GM10266 (cell line): ENCODE measurements around the gene CMSS1.

ENCODE experiments used
- DNase-seq: peaks from one replicate; pipeline ENCODE4 v3.0.0; 2012; ENCODE audit errors: extremely low spot score
- CTCF ChIP-seq: IDR thresholded peaks from 2 replicates; pipeline ENCODE4 v1.5.1; 2012; ENCODE audit warnings: mild to moderate bottlenecking, low read depth; ENCODE audit not compliant: control insufficient read depth, insufficient read depth; ENCODE audit errors: missing control alignments

The CMSS1 gene

GRCh38 chr3:99982650-99983049, 165.0 kb downstream of the CMSS1 start:
- TF ChIP-seq CTCF = no peak
- no peak for DNase-seq

GRCh38 chr3:99984139-99984538, 166.5 kb downstream of the CMSS1 start:
- TF ChIP-seq CTCF = no peak
- DNase-seq = no peak

GRCh38 chr3:99984668-99985067, 167.0 kb downstream of the CMSS1 start:
- DNase-seq = no peak
- no peak for TF ChIP-seq CTCF

- no peak for DNase-seq
- no peak for TF ChIP-seq CTCF
Observed at GRCh38 chr3:99990179-99990578, 172.5 kb downstream of the CMSS1 start.

- TF ChIP-seq CTCF = no peak
Observed at GRCh38 chr3:99997293-99997692, 179.6 kb downstream of the CMSS1 start.

GRCh38 chr3:99999536-99999935, 181.9 kb downstream of the CMSS1 start:
- DNase-seq = no peak
- no peak for TF ChIP-seq CTCF

More at GRCh38 chr3:99997293-99997692, 179.6 kb downstream of the CMSS1 start:
- no peak for DNase-seq

GRCh38 chr3:100001083-100001482, 183.4 kb downstream of the CMSS1 start:
- TF ChIP-seq CTCF = no peak
- no peak for DNase-seq
